Measurements from ENCODE around the gene MYEF2. TPM values are rescaled to one million over a fixed set of nuclear protein-coding genes. Genes with fewer than 3 reads are reported as not detected.

Gene MYEF2
- total RNA-seq, 1 experiment from 2014 or later: 112 TPM

- intact Hi-C loops (cut with micrococcal nuclease; ENCODE audit: unreplicated experiment): no loop called here
- BruUV-seq (replicated peaks): no TSS peak
- H3K36me3 ChIP-seq (ENCODE audit: insufficient read depth, low read length, poor library complexity, severe bottlenecking): no peaks in the 10 kb centered on the region
- no peak for TF ChIP-seq CTCF (conservative IDR thresholded peaks at IDR 0.05; ENCODE audit: low read depth, low read length)
- TF ChIP-seq EZH2 (IDR thresholded peaks at IDR 0.05; ENCODE audit: borderline replicate concordance, low read depth, low read length, poor library complexity, severe bottlenecking): no peak
- H3K4me3 ChIP-seq (ENCODE audit: low read depth, low read length, poor library complexity, severe bottlenecking): no peak overlapping the region
- H3K4me1 ChIP-seq (ENCODE audit: insufficient read depth, low read length, poor library complexity, severe bottlenecking): no peaks in the 10 kb centered on the region
- no peak overlapping the region for H3K27ac ChIP-seq (ENCODE audit: low read depth, low read length, poor library complexity, severe bottlenecking)
- DNase-seq (ENCODE audit: low spot score): no peak
- POLR2A ChIA-PET (ENCODE audit: low non-redundant PET): no interaction called here
- no peaks in the 10 kb centered on the region for H3K9me3 ChIP-seq (ENCODE audit: low read depth, low read length, poor library complexity, severe bottlenecking)
- CTCF ChIA-PET: no interaction called here
- H3K27me3 ChIP-seq (replicated peaks; ENCODE audit: insufficient read depth, low read depth, low read length, poor library complexity): no peaks in the 10 kb centered on the region
Observed at GRCh38 chr15:48126667-48127355, 51.3 kb downstream of the MYEF2 start.

GRCh38 chr15:48121849-48122248 lies 56.2 kb downstream of the MYEF2 start:
- TF ChIP-seq EZH2 (IDR thresholded peaks at IDR 0.05; ENCODE audit: borderline replicate concordance, low read depth, low read length, poor library complexity, severe bottlenecking) (no peak), CTCF (conservative IDR thresholded peaks at IDR 0.05; ENCODE audit: low read depth, low read length) (no peak)
- Histone ChIP-seq H3K4me1 (ENCODE audit: insufficient read depth, low read length, poor library complexity, severe bottlenecking) (no peaks in the 10 kb centered on the region), H3K27me3 (replicated peaks; ENCODE audit: insufficient read depth, low read depth, low read length, poor library complexity) (no peaks in the 10 kb centered on the region), H3K36me3 (ENCODE audit: insufficient read depth, low read length, poor library complexity, severe bottlenecking) (no peaks in the 10 kb centered on the region), H3K27ac (ENCODE audit: low read depth, low read length, poor library complexity, severe bottlenecking) (no peak overlapping the region), H3K9me3 (ENCODE audit: low read depth, low read length, poor library complexity, severe bottlenecking) (no peaks in the 10 kb centered on the region), H3K4me3 (ENCODE audit: low read depth, low read length, poor library complexity, severe bottlenecking) (no peak overlapping the region)
- ChIA-PET CTCF (no interaction called here), POLR2A (ENCODE audit: low non-redundant PET) (no interaction called here)
- BruUV-seq (replicated peaks): no TSS peak
- intact Hi-C loops (cut with micrococcal nuclease; ENCODE audit: unreplicated experiment): no loop called here
- DNase-seq (ENCODE audit: low spot score): no peak

- H3K27ac ChIP-seq (ENCODE audit: low read depth, low read length, poor library complexity, severe bottlenecking): no peak within 1 kb of the TSS
- ChIA-PET POLR2A (ENCODE audit: low non-redundant PET) (no interaction called here), CTCF (no interaction called here)
- intact Hi-C loops (cut with micrococcal nuclease; ENCODE audit: unreplicated experiment): no loop called here
- no peaks in the 10 kb centered on the region for H3K27me3 ChIP-seq (replicated peaks; ENCODE audit: insufficient read depth, low read depth, low read length, poor library complexity)
- no peak for TF ChIP-seq EZH2 (IDR thresholded peaks at IDR 0.05; ENCODE audit: borderline replicate concordance, low read depth, low read length, poor library complexity, severe bottlenecking)
- no peak for TF ChIP-seq CTCF (conservative IDR thresholded peaks at IDR 0.05; ENCODE audit: low read depth, low read length)
- no peak within 1 kb of the TSS for H3K4me3 ChIP-seq (ENCODE audit: low read depth, low read length, poor library complexity, severe bottlenecking)
- no peaks in the 10 kb centered on the region for H3K9me3 ChIP-seq (ENCODE audit: low read depth, low read length, poor library complexity, severe bottlenecking)
- no peaks in the 10 kb centered on the region for H3K36me3 ChIP-seq (ENCODE audit: insufficient read depth, low read length, poor library complexity, severe bottlenecking)
- BruUV-seq (replicated peaks): no TSS peak
- no peaks in the 10 kb centered on the region for H3K4me1 ChIP-seq (ENCODE audit: insufficient read depth, low read length, poor library complexity, severe bottlenecking)
- DNase-seq (ENCODE audit: low spot score): no peak
Observed at GRCh38 chr15:48120745-48121144, 57.4 kb downstream of the MYEF2 start, which contains the start of gene SLC24A5. Gene SLC24A5, plus strand, starts transcription at chr15:48120990. Its CDS starts 55 bp downstream, at chr15:48121045.
